A549 (cell line): ENCODE measurements around the gene GALNT16.

ENCODE experiments used
- HDAC2 ChIP-seq: fragments of 200-600 bp; sonication (generic); IDR thresholded peaks from 2 replicates; pipeline ENCODE4 v1.6.1; 2016
- HOXB5 ChIP-seq: fragments of 250-450 bp; sonication (Bioruptor Pico); IDR thresholded peaks from 2 replicates; pipeline ENCODE4 v1.5.0; 2020; ENCODE audit warnings: mild to moderate bottlenecking, moderate library complexity
- KDM1A ChIP-seq: fragments of 200-600 bp; sonication (generic); IDR thresholded peaks from 2 replicates; pipeline ENCODE4 v1.6.1; 2016; ENCODE audit warnings: low read depth, mild to moderate bottlenecking
- MAFK ChIP-seq: fragments of 450-650 bp; IDR thresholded peaks from 2 replicates; pipeline ENCODE4 v1.6.1; 2014; ENCODE audit not compliant: partially characterized antibody
- PHF8 ChIP-seq: fragments of 200-600 bp; sonication (generic); IDR thresholded peaks from 2 replicates; pipeline ENCODE4 v1.6.1; 2016; ENCODE audit warnings: low read depth, mild to moderate bottlenecking, antibody characterized with exemption, moderate library complexity, borderline replicate concordance
- POLR2A ChIP-seq: IDR thresholded peaks from 2 replicates; pipeline ENCODE4 v1.6.1; 2012; ENCODE audit warnings: mild to moderate bottlenecking, low read length
- POLR2AphosphoS2 ChIP-seq: conservative IDR thresholded peaks from 2 replicates; pipeline ENCODE4 v1.6.1; 2012; ENCODE audit warnings: low read length, improper control_type of control experiment, inconsistent platforms
- RCOR1 ChIP-seq: fragments of 150-350 bp; IDR thresholded peaks from 2 replicates; pipeline ENCODE4 v1.6.1; 2014; ENCODE audit warnings: antibody characterized with exemption, low read length, low read depth
- SMC3 ChIP-seq: fragments of >200 bp; sonication (Bioruptor Twin); formaldehyde crosslinking; IDR thresholded peaks from 3 replicates; pipeline ENCODE4 v1.6.1; 2018; ENCODE audit warnings: inconsistent platforms
- TF ChIP-seq, protein P1 (sequence below): fragments of >200 bp; sonication (Bioruptor Twin); formaldehyde crosslinking; IDR thresholded peaks from 3 replicates; pipeline ENCODE4 v1.5.1; 2016
- TF ChIP-seq, protein P2 (sequence below): IDR thresholded peaks from 2 replicates; pipeline ENCODE4 v1.6.1; 2012
- TF ChIP-seq, protein P3 (sequence below): fragments of 450-650 bp; IDR thresholded peaks from 2 replicates; pipeline ENCODE4 v1.6.1; 2014; ENCODE audit warnings: antibody characterized with exemption

DNA sequence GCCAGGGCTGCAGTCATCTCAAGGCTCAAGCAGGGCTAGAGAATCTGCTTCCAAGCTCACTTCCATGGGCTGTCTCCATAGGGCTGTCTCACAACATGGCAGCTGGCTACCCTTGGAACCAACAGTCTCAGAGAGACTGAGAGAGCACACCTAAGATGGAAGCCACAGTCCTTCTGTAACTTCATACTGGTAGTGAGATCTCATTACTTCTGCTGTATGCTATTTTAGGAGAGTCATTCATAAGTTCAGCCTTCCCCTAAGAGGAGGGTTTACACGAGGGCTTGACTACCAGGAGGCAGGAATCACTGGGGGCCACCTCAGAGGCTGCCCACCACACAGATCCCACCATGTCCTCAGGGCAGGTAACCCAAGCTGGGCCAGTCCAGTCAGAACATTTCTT lies 108.4 kb downstream of the GALNT16 start:
- TF ChIP-seq, protein P1, sequence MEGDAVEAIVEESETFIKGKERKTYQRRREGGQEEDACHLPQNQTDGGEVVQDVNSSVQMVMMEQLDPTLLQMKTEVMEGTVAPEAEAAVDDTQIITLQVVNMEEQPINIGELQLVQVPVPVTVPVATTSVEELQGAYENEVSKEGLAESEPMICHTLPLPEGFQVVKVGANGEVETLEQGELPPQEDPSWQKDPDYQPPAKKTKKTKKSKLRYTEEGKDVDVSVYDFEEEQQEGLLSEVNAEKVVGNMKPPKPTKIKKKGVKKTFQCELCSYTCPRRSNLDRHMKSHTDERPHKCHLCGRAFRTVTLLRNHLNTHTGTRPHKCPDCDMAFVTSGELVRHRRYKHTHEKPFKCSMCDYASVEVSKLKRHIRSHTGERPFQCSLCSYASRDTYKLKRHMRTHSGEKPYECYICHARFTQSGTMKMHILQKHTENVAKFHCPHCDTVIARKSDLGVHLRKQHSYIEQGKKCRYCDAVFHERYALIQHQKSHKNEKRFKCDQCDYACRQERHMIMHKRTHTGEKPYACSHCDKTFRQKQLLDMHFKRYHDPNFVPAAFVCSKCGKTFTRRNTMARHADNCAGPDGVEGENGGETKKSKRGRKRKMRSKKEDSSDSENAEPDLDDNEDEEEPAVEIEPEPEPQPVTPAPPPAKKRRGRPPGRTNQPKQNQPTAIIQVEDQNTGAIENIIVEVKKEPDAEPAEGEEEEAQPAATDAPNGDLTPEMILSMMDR = no peak
- no peak for TF ChIP-seq HDAC2
- no peak for TF ChIP-seq POLR2A
- TF ChIP-seq RCOR1 = no peak
- TF ChIP-seq, protein P2, sequence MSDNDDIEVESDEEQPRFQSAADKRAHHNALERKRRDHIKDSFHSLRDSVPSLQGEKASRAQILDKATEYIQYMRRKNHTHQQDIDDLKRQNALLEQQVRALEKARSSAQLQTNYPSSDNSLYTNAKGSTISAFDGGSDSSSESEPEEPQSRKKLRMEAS = no peak
- no peak for TF ChIP-seq MAFK
- TF ChIP-seq, protein P3, sequence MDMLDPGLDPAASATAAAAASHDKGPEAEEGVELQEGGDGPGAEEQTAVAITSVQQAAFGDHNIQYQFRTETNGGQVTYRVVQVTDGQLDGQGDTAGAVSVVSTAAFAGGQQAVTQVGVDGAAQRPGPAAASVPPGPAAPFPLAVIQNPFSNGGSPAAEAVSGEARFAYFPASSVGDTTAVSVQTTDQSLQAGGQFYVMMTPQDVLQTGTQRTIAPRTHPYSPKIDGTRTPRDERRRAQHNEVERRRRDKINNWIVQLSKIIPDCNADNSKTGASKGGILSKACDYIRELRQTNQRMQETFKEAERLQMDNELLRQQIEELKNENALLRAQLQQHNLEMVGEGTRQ = no peak
- TF ChIP-seq PHF8 = no peak
- no peak for TF ChIP-seq SMC3
- TF ChIP-seq HOXB5 (CRISPR knock-in tag) = no peak
- TF ChIP-seq KDM1A = no peak
- no peak for TF ChIP-seq POLR2AphosphoS2
